GM23338 (cell line): Measurements from ENCODE around the gene WSB2. TPM values are rescaled to one million over a fixed set of nuclear protein-coding genes. Genes with fewer than 3 reads are reported as not detected.

Experiments
- ATAC-seq: fragments of 200-7000 bp; cut with Tn5 transposase; 3 replicates; pipeline ENCODE4 v1.9.1; 2020
- DNase-seq: peaks from one replicate; pipeline ENCODE4 v3.0.0-alpha.2; 2015; ENCODE audit warnings: low spot score
- H2AFZ ChIP-seq: fragments of 200-600 bp; sonication (generic); 2 replicates; pipeline ENCODE4 v1.8.0; 2016; ENCODE audit warnings: antibody characterized with exemption, mild to moderate bottlenecking, moderate library complexity
- H3F3A ChIP-seq: fragments of 200-600 bp; sonication (generic); replicated peaks from 2 replicates; pipeline ENCODE4 v1.8.0; 2017; ENCODE audit warnings: antibody characterized with exemption, mixed run types, low read depth
- H3K27ac ChIP-seq: fragments of 200-600 bp; sonication (generic); 2 replicates; pipeline ENCODE4 v1.6.1; 2016; ENCODE audit warnings: low read depth
- H3K27me3 ChIP-seq: fragments of 200-600 bp; sonication (generic); 2 replicates; pipeline ENCODE4 v1.8.0; 2016; ENCODE audit warnings: mild to moderate bottlenecking, mixed run types, moderate library complexity; ENCODE audit not compliant: insufficient read depth
- H3K36me3 ChIP-seq: fragments of 200-600 bp; sonication (generic); 2 replicates; pipeline ENCODE4 v1.8.0; 2016; ENCODE audit warnings: mild to moderate bottlenecking; ENCODE audit not compliant: insufficient read depth
- H3K4me1 ChIP-seq: fragments of 200-600 bp; sonication (generic); 2 replicates; pipeline ENCODE4 v1.8.0; 2016; ENCODE audit warnings: mild to moderate bottlenecking, moderate library complexity; ENCODE audit not compliant: insufficient read depth
- H3K4me2 ChIP-seq: fragments of 200-600 bp; sonication (generic); 2 replicates; pipeline ENCODE4 v1.7.1; 2017; ENCODE audit warnings: mixed run types
- H3K4me3 ChIP-seq: fragments of 200-600 bp; sonication (generic); 2 replicates; pipeline ENCODE4 v1.6.1; 2016; ENCODE audit warnings: mixed run types
- H3K79me2 ChIP-seq: fragments of 200-600 bp; sonication (generic); replicated peaks from 2 replicates; pipeline ENCODE4 v1.8.0; 2017; ENCODE audit warnings: mild to moderate bottlenecking; ENCODE audit not compliant: insufficient read depth
- H3K9me2 ChIP-seq: fragments of 200-600 bp; sonication (generic); 2 replicates; pipeline ENCODE4 v1.8.0; 2017; ENCODE audit not compliant: insufficient read depth
- H4K20me1 ChIP-seq: fragments of 200-600 bp; sonication (generic); replicated peaks from 2 replicates; pipeline ENCODE4 v1.8.0; 2017; ENCODE audit warnings: mild to moderate bottlenecking; ENCODE audit not compliant: insufficient read depth
- H3K27ac Mint-ChIP-seq: 2 replicates; pipeline ENCODE4 v1.8.0; 2020; ENCODE audit warnings: inconsistent platforms, mild to moderate bottlenecking, moderate library complexity, mixed read lengths
- H3K27me3 Mint-ChIP-seq: 3 replicates; pipeline ENCODE4 v1.8.0; 2022; ENCODE audit warnings: low read depth, mild to moderate bottlenecking, moderate library complexity, mixed read lengths, inconsistent platforms; ENCODE audit not compliant: insufficient read depth, poor library complexity
- H3K36me3 Mint-ChIP-seq: 3 replicates; pipeline ENCODE4 v1.8.0; 2021; ENCODE audit warnings: low read depth, mild to moderate bottlenecking, inconsistent platforms, moderate library complexity, mixed read lengths
- H3K4me1 Mint-ChIP-seq: 3 replicates; pipeline ENCODE4 v1.8.0; 2020; ENCODE audit warnings: mild to moderate bottlenecking, inconsistent platforms, mixed read lengths
- H3K4me3 Mint-ChIP-seq: 3 replicates; pipeline ENCODE4 v1.8.0; 2021; ENCODE audit warnings: moderate library complexity, mild to moderate bottlenecking, inconsistent platforms, mixed read lengths
- H3K9me3 Mint-ChIP-seq: 3 replicates; pipeline ENCODE4 v1.8.0; 2020; ENCODE audit warnings: moderate library complexity, mild to moderate bottlenecking, inconsistent platforms, mixed read lengths
- CREB1 ChIP-seq: fragments of 250-450 bp; sonication (Bioruptor Pico); IDR thresholded peaks from 2 replicates; pipeline ENCODE4 v1.5.0; 2020; ENCODE audit warnings: low read depth, mild to moderate bottlenecking, moderate library complexity
- EZH2 ChIP-seq: fragments of 200-600 bp; sonication (generic); IDR thresholded peaks from one replicate; pipeline ENCODE4 v1.8.0; 2017; ENCODE audit warnings: antibody characterized with exemption, mild to moderate bottlenecking, low read depth; ENCODE audit not compliant: unreplicated experiment
- EZH2phosphoT487 ChIP-seq: fragments of 200-600 bp; sonication (generic); IDR thresholded peaks from one replicate; pipeline ENCODE4 v1.8.1; 2018; ENCODE audit warnings: antibody characterized with exemption; ENCODE audit not compliant: unreplicated experiment
- JUNB ChIP-seq: IDR thresholded peaks from one replicate; pipeline ENCODE4 v1.6.1; 2016; ENCODE audit warnings: antibody characterized with exemption; ENCODE audit not compliant: unreplicated experiment
- POLR2AphosphoS5 ChIP-seq: IDR thresholded peaks from 2 replicates; pipeline ENCODE4 v1.6.1; 2016; ENCODE audit warnings: antibody characterized with exemption, low read depth
- ZNF114 ChIP-seq: fragments of 250-450 bp; sonication (Bioruptor Pico); IDR thresholded peaks from 2 replicates; pipeline ENCODE4 v1.5.0; 2020; ENCODE audit warnings: mild to moderate bottlenecking, moderate library complexity
- ZNF331 ChIP-seq: fragments of 250-450 bp; sonication (Bioruptor Pico); IDR thresholded peaks from 2 replicates; pipeline ENCODE4 v1.5.0; 2020; ENCODE audit warnings: low read depth, mild to moderate bottlenecking, moderate library complexity
- polyA plus RNA-seq: library from polyadenylated mRNA; unstranded; fragments of >200 nt; fragmentation: Nextera tagmentation; extraction: Ambion mirVana; gene quantifications from 2 replicates; pipeline ENCODE4 v1.2.1, GENCODE V29; 2016
- total RNA-seq: library from RNA; depleted of rRNA; stranded (reverse); fragments of >200 nt; shearing (Covaris generic); gene quantifications from 2 replicates; pipeline ENCODE4 v1.2.3, GENCODE V29; 2014
- TF ChIP-seq, protein P1 (sequence below): fragments of 250-450 bp; sonication (Bioruptor Pico); IDR thresholded peaks from 2 replicates; pipeline ENCODE4 v1.5.0; 2020; ENCODE audit warnings: mild to moderate bottlenecking, moderate library complexity
- TF ChIP-seq, protein P2 (sequence below): IDR thresholded peaks from 2 replicates; pipeline ENCODE4 v1.6.1; 2016; ENCODE audit warnings: antibody characterized with exemption
- TF ChIP-seq, protein P3 (sequence below), 2 experiments: fragments of 200-600 bp in 1 of 2; sonication (generic) in 1 of 2; conservative IDR thresholded peaks; 2 replicates each; pipeline versions ENCODE4 v1.5.1 to v1.6.1; 2016 to 2017; ENCODE audit warnings: antibody characterized with exemption in 2 of 2, low read depth in 2 of 2, mild to moderate bottlenecking in 2 of 2, moderate library complexity in 1 of 2

Gene WSB2
- total and polyA plus RNA-seq, 2 experiments from 2014 or later: 36.6 to 60.8 TPM

DNA sequence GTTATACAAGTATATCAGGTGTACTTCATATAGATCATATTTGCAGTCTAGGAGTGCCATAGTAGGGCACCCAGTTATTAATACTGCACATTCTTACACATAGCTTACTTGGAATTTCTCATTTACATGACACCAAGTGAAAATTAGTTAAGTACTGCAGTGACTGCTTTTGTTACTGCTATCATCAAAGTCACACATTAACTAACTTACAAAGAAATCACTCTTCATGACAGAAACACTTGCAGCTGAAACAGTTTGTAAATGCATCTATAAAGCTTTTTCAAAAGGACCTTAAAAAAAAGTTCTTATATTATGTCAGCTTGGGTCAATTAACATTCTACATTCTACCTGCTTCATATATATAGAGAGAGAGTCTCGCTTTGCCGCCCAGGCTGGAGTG lies 62.3 kb downstream of the WSB2 start (continued):
- TF ChIP-seq, protein P1, sequence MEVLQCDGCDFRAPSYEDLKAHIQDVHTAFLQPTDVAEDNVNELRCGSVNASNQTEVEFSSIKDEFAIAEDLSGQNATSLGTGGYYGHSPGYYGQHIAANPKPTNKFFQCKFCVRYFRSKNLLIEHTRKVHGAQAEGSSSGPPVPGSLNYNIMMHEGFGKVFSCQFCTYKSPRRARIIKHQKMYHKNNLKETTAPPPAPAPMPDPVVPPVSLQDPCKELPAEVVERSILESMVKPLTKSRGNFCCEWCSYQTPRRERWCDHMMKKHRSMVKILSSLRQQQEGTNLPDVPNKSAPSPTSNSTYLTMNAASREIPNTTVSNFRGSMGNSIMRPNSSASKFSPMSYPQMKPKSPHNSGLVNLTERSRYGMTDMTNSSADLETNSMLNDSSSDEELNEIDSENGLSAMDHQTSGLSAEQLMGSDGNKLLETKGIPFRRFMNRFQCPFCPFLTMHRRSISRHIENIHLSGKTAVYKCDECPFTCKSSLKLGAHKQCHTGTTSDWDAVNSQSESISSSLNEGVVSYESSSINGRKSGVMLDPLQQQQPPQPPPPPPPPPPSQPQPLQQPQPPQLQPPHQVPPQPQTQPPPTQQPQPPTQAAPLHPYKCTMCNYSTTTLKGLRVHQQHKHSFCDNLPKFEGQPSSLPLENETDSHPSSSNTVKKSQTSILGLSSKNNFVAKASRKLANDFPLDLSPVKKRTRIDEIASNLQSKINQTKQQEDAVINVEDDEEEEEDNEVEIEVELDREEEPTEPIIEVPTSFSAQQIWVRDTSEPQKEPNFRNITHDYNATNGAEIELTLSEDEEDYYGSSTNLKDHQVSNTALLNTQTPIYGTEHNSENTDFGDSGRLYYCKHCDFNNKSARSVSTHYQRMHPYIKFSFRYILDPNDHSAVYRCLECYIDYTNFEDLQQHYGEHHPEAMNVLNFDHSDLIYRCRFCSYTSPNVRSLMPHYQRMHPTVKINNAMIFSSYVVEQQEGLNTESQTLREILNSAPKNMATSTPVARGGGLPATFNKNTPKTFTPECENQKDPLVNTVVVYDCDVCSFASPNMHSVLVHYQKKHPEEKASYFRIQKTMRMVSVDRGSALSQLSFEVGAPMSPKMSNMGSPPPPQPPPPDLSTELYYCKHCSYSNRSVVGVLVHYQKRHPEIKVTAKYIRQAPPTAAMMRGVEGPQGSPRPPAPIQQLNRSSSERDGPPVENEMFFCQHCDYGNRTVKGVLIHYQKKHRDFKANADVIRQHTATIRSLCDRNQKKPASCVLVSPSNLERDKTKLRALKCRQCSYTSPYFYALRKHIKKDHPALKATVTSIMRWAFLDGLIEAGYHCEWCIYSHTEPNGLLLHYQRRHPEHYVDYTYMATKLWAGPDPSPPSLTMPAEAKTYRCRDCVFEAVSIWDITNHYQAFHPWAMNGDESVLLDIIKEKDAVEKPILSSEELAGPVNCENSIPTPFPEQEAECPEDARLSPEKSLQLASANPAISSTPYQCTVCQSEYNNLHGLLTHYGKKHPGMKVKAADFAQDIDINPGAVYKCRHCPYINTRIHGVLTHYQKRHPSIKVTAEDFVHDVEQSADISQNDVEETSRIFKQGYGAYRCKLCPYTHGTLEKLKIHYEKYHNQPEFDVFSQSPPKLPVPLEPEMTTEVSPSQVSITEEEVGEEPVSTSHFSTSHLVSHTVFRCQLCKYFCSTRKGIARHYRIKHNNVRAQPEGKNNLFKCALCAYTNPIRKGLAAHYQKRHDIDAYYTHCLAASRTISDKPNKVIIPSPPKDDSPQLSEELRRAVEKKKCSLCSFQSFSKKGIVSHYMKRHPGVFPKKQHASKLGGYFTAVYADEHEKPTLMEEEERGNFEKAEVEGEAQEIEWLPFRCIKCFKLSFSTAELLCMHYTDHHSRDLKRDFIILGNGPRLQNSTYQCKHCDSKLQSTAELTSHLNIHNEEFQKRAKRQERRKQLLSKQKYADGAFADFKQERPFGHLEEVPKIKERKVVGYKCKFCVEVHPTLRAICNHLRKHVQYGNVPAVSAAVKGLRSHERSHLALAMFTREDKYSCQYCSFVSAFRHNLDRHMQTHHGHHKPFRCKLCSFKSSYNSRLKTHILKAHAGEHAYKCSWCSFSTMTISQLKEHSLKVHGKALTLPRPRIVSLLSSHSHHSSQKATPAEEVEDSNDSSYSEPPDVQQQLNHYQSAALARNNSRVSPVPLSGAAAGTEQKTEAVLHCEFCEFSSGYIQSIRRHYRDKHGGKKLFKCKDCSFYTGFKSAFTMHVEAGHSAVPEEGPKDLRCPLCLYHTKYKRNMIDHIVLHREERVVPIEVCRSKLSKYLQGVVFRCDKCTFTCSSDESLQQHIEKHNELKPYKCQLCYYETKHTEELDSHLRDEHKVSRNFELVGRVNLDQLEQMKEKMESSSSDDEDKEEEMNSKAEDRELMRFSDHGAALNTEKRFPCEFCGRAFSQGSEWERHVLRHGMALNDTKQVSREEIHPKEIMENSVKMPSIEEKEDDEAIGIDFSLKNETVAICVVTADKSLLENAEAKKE (CRISPR knock-in tag): no peak
- TF ChIP-seq JUNB (no peak), ZNF114 (CRISPR knock-in tag) (no peak)

DNA sequence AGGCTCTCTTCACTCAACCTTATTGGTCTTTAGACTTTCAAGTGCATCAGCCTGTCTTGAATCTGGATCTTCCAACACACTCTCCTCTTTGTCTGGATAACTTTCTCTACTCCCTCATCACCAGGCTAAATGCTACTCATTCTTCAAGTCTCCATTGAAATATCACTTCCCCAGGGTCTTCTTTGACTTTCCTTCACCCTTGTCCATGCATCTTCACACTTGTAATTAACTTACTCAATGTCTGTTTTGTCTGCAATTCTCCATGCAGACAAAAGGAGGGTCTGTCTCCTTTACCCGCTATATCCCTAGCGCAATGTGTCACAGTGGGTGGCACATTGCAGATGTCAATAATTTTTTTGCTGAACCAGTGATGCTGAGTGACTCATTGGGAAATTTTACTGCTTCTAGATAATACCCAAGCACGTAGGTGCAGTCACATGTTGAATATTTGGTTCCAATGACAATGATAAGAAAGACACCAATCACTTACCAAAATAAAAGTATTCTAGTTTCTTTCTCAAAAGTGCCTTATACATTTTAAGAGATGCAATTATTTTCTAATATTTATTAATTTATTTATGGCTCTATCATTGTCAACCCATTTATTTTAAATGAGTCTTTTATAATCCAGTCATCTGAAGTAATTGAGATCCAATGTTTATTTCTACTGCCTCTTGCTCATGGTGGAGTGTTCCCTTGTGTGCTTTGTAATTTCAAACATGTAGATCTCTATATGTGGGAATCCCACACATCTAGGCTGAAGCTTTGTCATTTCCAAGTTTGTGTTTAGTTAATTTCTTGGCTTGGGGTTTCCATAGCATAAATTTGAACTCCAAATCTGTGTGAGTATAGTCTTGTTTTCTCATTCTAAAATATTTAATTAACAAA lies 66.2 kb downstream of the WSB2 start:
- no peaks in the 10 kb centered on the region for H3K4me1 Mint-ChIP-seq
- Histone ChIP-seq H3K27ac (no peak overlapping the region), H2AFZ (no peak overlapping the region), H3K4me2 (no peak overlapping the region), H3F3A (no peaks in the 10 kb centered on the region), H3K79me2 (no peaks in the 10 kb centered on the region), H4K20me1 (no peaks in the 10 kb centered on the region), H3K4me1 (no peaks in the 10 kb centered on the region), H3K9me2 (no peaks in the 10 kb centered on the region), H3K4me3 (no peak overlapping the region), H3K36me3 (no peaks in the 10 kb centered on the region), H3K27me3 (no peaks in the 10 kb centered on the region)
- no peaks in the 10 kb centered on the region; the same call in 2 of the 3 replicates for H3K9me3 Mint-ChIP-seq
- H3K4me3 Mint-ChIP-seq: no peak overlapping the region
- no peaks in the 10 kb centered on the region for H3K36me3 Mint-ChIP-seq
- peaks cover 1% of the 10 kb centered on the region for H3K27me3 Mint-ChIP-seq
- no peak overlapping the region for H3K27ac Mint-ChIP-seq
- DNase-seq: no peak
- ATAC-seq: no peak
- no peak for TF ChIP-seq ZNF331 (CRISPR knock-in tag)
- no peak for TF ChIP-seq POLR2AphosphoS5
- TF ChIP-seq EZH2: no peak
- TF ChIP-seq CREB1: no peak
- TF ChIP-seq EZH2phosphoT487: no peak
- TF ChIP-seq, protein P2, sequence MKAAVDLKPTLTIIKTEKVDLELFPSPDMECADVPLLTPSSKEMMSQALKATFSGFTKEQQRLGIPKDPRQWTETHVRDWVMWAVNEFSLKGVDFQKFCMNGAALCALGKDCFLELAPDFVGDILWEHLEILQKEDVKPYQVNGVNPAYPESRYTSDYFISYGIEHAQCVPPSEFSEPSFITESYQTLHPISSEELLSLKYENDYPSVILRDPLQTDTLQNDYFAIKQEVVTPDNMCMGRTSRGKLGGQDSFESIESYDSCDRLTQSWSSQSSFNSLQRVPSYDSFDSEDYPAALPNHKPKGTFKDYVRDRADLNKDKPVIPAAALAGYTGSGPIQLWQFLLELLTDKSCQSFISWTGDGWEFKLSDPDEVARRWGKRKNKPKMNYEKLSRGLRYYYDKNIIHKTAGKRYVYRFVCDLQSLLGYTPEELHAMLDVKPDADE: no peak
- TF ChIP-seq, protein P3, sequence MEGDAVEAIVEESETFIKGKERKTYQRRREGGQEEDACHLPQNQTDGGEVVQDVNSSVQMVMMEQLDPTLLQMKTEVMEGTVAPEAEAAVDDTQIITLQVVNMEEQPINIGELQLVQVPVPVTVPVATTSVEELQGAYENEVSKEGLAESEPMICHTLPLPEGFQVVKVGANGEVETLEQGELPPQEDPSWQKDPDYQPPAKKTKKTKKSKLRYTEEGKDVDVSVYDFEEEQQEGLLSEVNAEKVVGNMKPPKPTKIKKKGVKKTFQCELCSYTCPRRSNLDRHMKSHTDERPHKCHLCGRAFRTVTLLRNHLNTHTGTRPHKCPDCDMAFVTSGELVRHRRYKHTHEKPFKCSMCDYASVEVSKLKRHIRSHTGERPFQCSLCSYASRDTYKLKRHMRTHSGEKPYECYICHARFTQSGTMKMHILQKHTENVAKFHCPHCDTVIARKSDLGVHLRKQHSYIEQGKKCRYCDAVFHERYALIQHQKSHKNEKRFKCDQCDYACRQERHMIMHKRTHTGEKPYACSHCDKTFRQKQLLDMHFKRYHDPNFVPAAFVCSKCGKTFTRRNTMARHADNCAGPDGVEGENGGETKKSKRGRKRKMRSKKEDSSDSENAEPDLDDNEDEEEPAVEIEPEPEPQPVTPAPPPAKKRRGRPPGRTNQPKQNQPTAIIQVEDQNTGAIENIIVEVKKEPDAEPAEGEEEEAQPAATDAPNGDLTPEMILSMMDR (conservative IDR thresholded peaks at IDR 0.05; ENCODE audit: low read depth in 2 of 2): no peak
